CD4-positive, alpha-beta T cell (primary cell): Measurements from ENCODE around the gene ZNRF4. TPM values are rescaled to one million over a fixed set of nuclear protein-coding genes. Genes with fewer than 3 reads are reported as not detected.
A peak's percentile ranks its signal among the peaks of the same experiment; 100 is the strongest.

Source experiments
- ATAC-seq: fragments of 200-7000 bp; cut with Tn5 transposase; one replicate; pipeline ENCODE4 v1.10.0; 2022; ENCODE audit warnings: mild to moderate bottlenecking; ENCODE audit not compliant: poor library complexity
- CTCF ChIA-PET: fragments of 350-600 bp; sonication (Branson Sonifier 250); formaldehyde crosslinking; loops from one replicate; lab custom pipeline; 2021; ENCODE audit warnings: antibody characterized with exemption, inconsistent platforms; lab: Charles Lee
- POLR2A ChIA-PET: fragments of 350-600 bp; sonication (Branson Sonifier 250); formaldehyde crosslinking; loops from one replicate; lab custom pipeline; 2021; ENCODE audit warnings: antibody characterized with exemption, inconsistent platforms; lab: Charles Lee
- DNase-seq, 14 experiments: peaks; one replicate each; pipeline ENCODE4 v3.0.0-alpha.2; 2013 to 2020; ENCODE audit warnings: mixed read lengths in 2 of 14
- H3K27ac ChIP-seq, 2 donors: one replicate each; pipeline versions ENCODE4 v1.5.1 to v1.7.0; 2013; ENCODE audit warnings: low read length in 2 of 2, low read depth in 1 of 2, mild to moderate bottlenecking in 1 of 2
- H3K27me3 ChIP-seq, 2 experiments: 1 replicate in 1 of 2; 2 replicates in 1 of 2; pipeline versions ENCODE4 v1.6.1 to v1.7.0; 2013; ENCODE audit warnings: low read length in 2 of 2, control low read depth in 1 of 2, mild to moderate bottlenecking in 1 of 2, moderate library complexity in 1 of 2; ENCODE audit not compliant: insufficient read depth in 2 of 2, control insufficient read depth in 1 of 2
- H3K36me3 ChIP-seq: one replicate; pipeline ENCODE4 v1.6.1; 2013; ENCODE audit warnings: low read length, control low read depth; ENCODE audit not compliant: insufficient read depth
- H3K4me1 ChIP-seq: one replicate; pipeline ENCODE4 v1.6.1; 2013; ENCODE audit warnings: low read length, control low read depth; ENCODE audit not compliant: insufficient read depth
- H3K4me3 ChIP-seq: one replicate; pipeline ENCODE4 v1.5.1; 2013; ENCODE audit warnings: mild to moderate bottlenecking, low read length, moderate library complexity
- H3K9me3 ChIP-seq, 2 experiments: 1 replicate in 1 of 2; 2 replicates in 1 of 2; pipeline versions ENCODE4 v1.6.1 to v1.7.0; 2013; ENCODE audit warnings: low read length in 2 of 2, mild to moderate bottlenecking in 2 of 2, control low read depth in 1 of 2, moderate library complexity in 1 of 2; ENCODE audit not compliant: control insufficient read depth in 1 of 2, insufficient read depth in 1 of 2
- H3K27ac Mint-ChIP-seq: one replicate; pipeline ENCODE4 v1.8.0; 2020; ENCODE audit warnings: mixed read lengths
- H3K27me3 Mint-ChIP-seq: one replicate; pipeline ENCODE4 v1.8.0; 2021; ENCODE audit warnings: mixed read lengths
- H3K36me3 Mint-ChIP-seq: one replicate; pipeline ENCODE4 v1.8.0; 2021; ENCODE audit warnings: low read depth, mixed read lengths
- H3K4me1 Mint-ChIP-seq: one replicate; pipeline ENCODE4 v1.8.0; 2021; ENCODE audit warnings: low read depth, mixed read lengths
- H3K4me3 Mint-ChIP-seq: one replicate; pipeline ENCODE4 v1.8.0; 2020; ENCODE audit warnings: mild to moderate bottlenecking, mixed read lengths
- H3K9me3 Mint-ChIP-seq: one replicate; pipeline ENCODE4 v1.8.0; 2020; ENCODE audit warnings: mixed read lengths
- CTCF ChIP-seq: fragments of 200-600 bp; IDR thresholded peaks from one replicate; pipeline ENCODE4 v1.8.0; 2022; ENCODE audit warnings: antibody characterized with exemption, mild to moderate bottlenecking
- intact Hi-C, 2 experiments: fragments of 100-400 bp; cut with DNase I in 1 of 2; cut with micrococcal nuclease in 1 of 2; formaldehyde crosslinking; loops; one replicate each; pipeline versions ENCODE4 v1.15.1 to v1.9.0; 2023 to 2025; cut with DNase I, micrococcal nuclease
- total RNA-seq, 174 experiments: library from RNA in 2 of 174; stranded (reverse) in 2 of 174; gene quantifications; one replicate each; pipeline ENCODE4 v1.2.3 and lab custom pipeline; 2021 to 2026

ZNRF4 gene
- total RNA-seq, 2 experiments from 2014 or later: not detected

GRCh38 chr19:5479958-5480357 lies 24.7 kb downstream of the ZNRF4 start:
- Mint-ChIP-seq H3K27me3 (peaks cover 67% of the 10 kb centered on the region), H3K4me1 (no peaks in the 10 kb centered on the region), H3K9me3 (no peaks in the 10 kb centered on the region), H3K4me3 (no peak overlapping the region), H3K36me3 (no peaks in the 10 kb centered on the region), H3K27ac (no peak overlapping the region)
- POLR2A ChIA-PET: no interaction called here
- CTCF ChIA-PET: no interaction called here
- Histone ChIP-seq H3K9me3 (peaks cover 10 to 27% of the 10 kb centered on the region in 2 experiments), H3K4me1 (no peaks in the 10 kb centered on the region), H3K4me3 (no peak overlapping the region), H3K27ac (no peak overlapping the region), H3K27me3 (peaks cover 10 to 24% of the 10 kb centered on the region in 2 experiments), H3K36me3 (no peaks in the 10 kb centered on the region)
- no peak for TF ChIP-seq CTCF
- no peak for ATAC-seq
- intact Hi-C loops: loop anchor here (1.0 to 2.0 kb wide), 2 partner anchors 431 to 432 kb away; no protein-coding TSS in a partner anchor
- no peak for DNase-seq

DNA sequence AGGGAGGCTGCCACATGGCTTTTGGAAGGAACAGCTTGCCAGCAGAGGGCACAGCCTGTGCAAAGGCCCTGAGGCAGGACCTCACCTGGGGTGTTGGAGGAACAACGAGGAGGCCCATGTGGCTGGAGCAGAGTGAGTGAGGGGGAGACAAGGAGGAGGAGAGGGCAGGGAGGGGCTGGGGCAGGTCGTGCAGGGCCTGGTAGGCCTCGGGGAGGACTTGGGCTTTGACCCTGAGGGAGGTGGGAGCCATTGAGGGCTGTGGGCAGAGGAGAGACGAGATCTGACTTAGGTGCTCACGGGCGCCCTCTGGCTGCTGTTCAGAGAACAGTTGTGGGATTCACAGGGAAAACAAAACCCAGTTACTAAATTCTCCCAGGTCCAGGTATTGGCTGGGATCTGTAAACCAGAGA lies 25.2 kb downstream of the ZNRF4 start:
- no peak overlapping the region for H3K27ac ChIP-seq
- H3K4me3 ChIP-seq: no peak overlapping the region
- Mint-ChIP-seq H3K4me3 (no peak overlapping the region), H3K27ac (no peak overlapping the region), H3K9me3 (no peaks in the 10 kb centered on the region), H3K36me3 (no peaks in the 10 kb centered on the region), H3K27me3 (peaks cover 72% of the 10 kb centered on the region), H3K4me1 (no peaks in the 10 kb centered on the region)
- ATAC-seq (no peak), DNase-seq (peak in 12 of 14 experiments; percentile 4 to 52 (median 18))
- ChIA-PET POLR2A (no interaction called here), CTCF (no interaction called here)
- TF ChIP-seq CTCF: peak; percentile 43
- H3K36me3 ChIP-seq: no peaks in the 10 kb centered on the region
- intact Hi-C loops: loop anchor here (1.0 to 2.0 kb wide), 2 partner anchors 432 kb away; no protein-coding TSS in a partner anchor
- peaks cover 10 to 25% of the 10 kb centered on the region in 2 experiments for H3K27me3 ChIP-seq
- H3K4me1 ChIP-seq: no peaks in the 10 kb centered on the region
- peaks cover 10 to 27% of the 10 kb centered on the region in 2 experiments for H3K9me3 ChIP-seq

DNA sequence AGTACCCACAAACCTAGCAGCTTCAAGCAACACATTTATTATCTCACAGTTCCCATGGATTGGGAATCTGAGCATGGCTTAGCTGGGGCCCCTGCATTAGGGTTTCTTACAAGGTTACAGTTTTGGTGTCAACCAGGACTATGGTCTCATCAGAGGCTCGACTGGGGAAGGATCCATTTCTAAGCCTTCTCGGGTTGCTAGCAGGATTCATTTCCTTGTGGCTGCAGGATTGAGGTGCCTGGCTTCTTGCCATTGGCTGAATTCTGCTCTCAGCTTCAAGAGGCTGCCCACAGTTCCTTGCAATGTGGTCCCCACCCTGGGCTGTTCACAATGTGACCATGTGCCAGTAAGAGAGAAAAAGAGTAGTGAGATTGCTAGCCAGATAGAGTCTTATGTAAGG lies 26.7 kb downstream of the ZNRF4 start:
- intact Hi-C loops: loop anchor here in 1 of 2 experiments (2.0 kb wide), 1 partner anchor 433 kb away; no protein-coding TSS in a partner anchor
- peaks cover 76% of the 10 kb centered on the region for H3K27me3 Mint-ChIP-seq
- CTCF ChIA-PET: no interaction called here

More for the DNA sequence above, 26.7 kb downstream of the ZNRF4 start:
- POLR2A ChIA-PET: no interaction called here
- Mint-ChIP-seq H3K27ac (no peak overlapping the region), H3K4me1 (no peaks in the 10 kb centered on the region), H3K36me3 (no peaks in the 10 kb centered on the region), H3K9me3 (no peaks in the 10 kb centered on the region), H3K4me3 (no peak overlapping the region)
- ATAC-seq: no peak
- Histone ChIP-seq H3K4me1 (no peaks in the 10 kb centered on the region), H3K9me3 (peaks cover 10 to 30% of the 10 kb centered on the region in 2 experiments), H3K27ac (no peak overlapping the region), H3K27me3 (peaks cover 10 to 25% of the 10 kb centered on the region in 2 experiments), H3K36me3 (no peaks in the 10 kb centered on the region), H3K4me3 (no peak overlapping the region)
- DNase-seq: no peak
- no peak for TF ChIP-seq CTCF
